Lower leg skin (tissue), 4 donors: ENCODE data around the gene RALGAPA1. TPM values are rescaled to one million over a fixed set of nuclear protein-coding genes. Genes with fewer than 3 reads are reported as not detected.
"Not testable (repeated sequence)": the region's sequence is repeated elsewhere in the genome, so short reads cannot be mapped to it uniquely, and the experiment has no call there.

Experiments
- DNase-seq, 2 donors: peaks; one replicate each; pipeline ENCODE4 v3.0.0-alpha.2; 2019; ENCODE audit warnings: low spot score in 2 of 2
- H3K4me3 ChIP-seq: fragments of 200-600 bp; sonication (generic); 2 replicates; pipeline ENCODE4 v1.5.1; 2017; ENCODE audit warnings: mild to moderate bottlenecking, low read depth; ENCODE audit not compliant: poor library complexity, severe bottlenecking
- CTCF ChIP-seq, 3 donors: fragments of 450-650 bp; IDR thresholded peaks; one replicate each; pipeline ENCODE4 v1.5.1; 2016; ENCODE audit warnings: antibody characterized with exemption in 3 of 3, mild to moderate bottlenecking in 3 of 3, moderate library complexity in 2 of 3
- POLR2A ChIP-seq, 2 donors: fragments of 450-650 bp; IDR thresholded peaks; one replicate each; pipeline ENCODE4 v1.6.1; 2016 to 2017; ENCODE audit warnings: antibody characterized with exemption in 2 of 2, mild to moderate bottlenecking in 1 of 2, moderate library complexity in 1 of 2
- WGBS, 2 donors: methylation state at CpG; one replicate each; pipeline ENCODE4 v1.1.5; 2018; 5-methylcytosine and 5-hydroxymethylcytosine counted together
- intact Hi-C: fragments of 100-400 bp; cut with DNase I; formaldehyde crosslinking; loops from one replicate; pipeline ENCODE4 v1.15.0; 2023; ENCODE audit warnings: low total_unique reads
- total RNA-seq, 4 donors: library from RNA; depleted of rRNA; stranded (reverse); fragments of >200 nt; gene quantifications; one replicate each; pipeline ENCODE4 v1.1.0, GENCODE V29; 2016

Gene RALGAPA1
- total RNA-seq, 4 donors from 2014 or later = 48.4 to 56.9 (median 50.2) TPM

DNA sequence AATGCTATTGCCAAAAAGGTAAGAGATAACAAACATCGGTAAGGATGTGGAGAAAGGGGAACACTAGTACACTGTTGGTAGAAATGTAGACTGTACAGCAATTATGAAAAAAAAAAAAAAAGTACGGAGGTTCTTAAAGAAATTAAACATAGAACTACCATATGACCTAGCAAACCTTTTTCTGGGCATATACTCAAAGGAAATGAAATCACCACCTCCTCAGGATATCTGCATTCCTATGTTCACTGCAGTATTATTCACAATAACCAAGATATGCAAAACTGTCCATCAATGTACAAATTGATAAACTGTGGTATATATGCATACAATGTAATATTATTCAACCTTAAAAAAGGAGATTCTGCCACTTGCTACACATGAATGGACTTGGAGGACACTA, 214.5 kb downstream of the RALGAPA1 start:
- TF ChIP-seq POLR2A (IDR thresholded peaks at IDR 0.05) = no peak
- no peak for TF ChIP-seq CTCF (IDR thresholded peaks at IDR 0.05)
- 89 to 96% methylated on average over 2 of the region's 2 CpGs for WGBS, 2 donors
- intact Hi-C loops = no loop called here
- DNase-seq = no peak
- no peak overlapping the region for H3K4me3 ChIP-seq

GRCh38 chr14:35587373-35587772, 221.7 kb downstream of the RALGAPA1 start:
- intact Hi-C loops, H3K4me3 ChIP-seq, DNase-seq: not testable (repeated sequence)
- 96 to 97% methylated on average over 3 of the region's 3 CpGs for WGBS, 2 donors

DNA sequence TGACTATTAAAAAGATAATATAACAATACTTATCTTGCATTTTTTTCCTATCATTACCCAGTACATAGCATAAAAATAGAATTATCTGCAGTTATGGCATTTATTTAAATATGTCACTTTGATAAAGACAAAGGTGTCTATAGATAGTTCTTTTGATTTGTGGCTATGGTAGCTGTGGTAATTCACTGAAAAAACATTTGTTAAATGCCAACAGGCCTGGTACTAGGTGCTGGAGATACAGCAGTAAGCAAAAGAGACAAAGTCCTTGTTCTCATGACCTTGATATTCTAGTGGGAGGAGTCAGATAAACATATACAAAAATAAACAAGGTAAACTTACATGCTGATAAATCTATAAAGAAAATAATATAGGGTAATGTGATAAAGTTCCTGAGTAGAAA, 230.5 kb downstream of the RALGAPA1 start:
- DNase-seq = no peak
- H3K4me3 ChIP-seq = no peak overlapping the region
- no peak for TF ChIP-seq CTCF (IDR thresholded peaks at IDR 0.05)
- no peak for TF ChIP-seq POLR2A (IDR thresholded peaks at IDR 0.05)
- intact Hi-C loops = no loop called here

DNA sequence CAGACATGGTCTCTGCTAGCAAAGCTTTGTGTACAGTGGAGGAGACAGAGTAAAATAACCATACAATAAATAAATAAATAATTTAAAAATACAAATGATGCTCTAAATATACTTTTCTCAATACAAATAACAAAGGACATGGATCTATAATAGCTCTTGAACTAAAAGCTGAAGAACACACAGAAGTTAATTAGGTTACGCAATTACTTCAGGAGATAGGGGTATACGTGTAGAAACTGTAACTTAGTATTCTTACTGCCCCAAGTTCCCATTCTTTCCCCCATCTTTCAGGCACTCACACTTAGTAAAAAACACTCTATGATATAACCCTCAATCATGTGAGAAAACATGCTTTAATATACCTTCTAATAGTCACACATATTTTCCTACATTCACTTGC, 231.0 kb downstream of the RALGAPA1 start:
- 90 to 93% methylated on average over 2 of the region's 2 CpGs for WGBS, 2 donors
- H3K4me3 ChIP-seq = no peak overlapping the region
- intact Hi-C loops = no loop called here
- TF ChIP-seq POLR2A (IDR thresholded peaks at IDR 0.05) (no peak), CTCF (IDR thresholded peaks at IDR 0.05) (no peak)
- DNase-seq = no peak

GRCh38 chr14:35576856-35577255, 232.2 kb downstream of the RALGAPA1 start:
- no peak overlapping the region for H3K4me3 ChIP-seq
- DNase-seq = no peak
- intact Hi-C loops = no loop called here
- TF ChIP-seq POLR2A (IDR thresholded peaks at IDR 0.05) = no peak
- no peak for TF ChIP-seq CTCF (IDR thresholded peaks at IDR 0.05)
- WGBS, 2 donors = 90 to 91% methylated on average over 1 of the region's 1 CpG

- H3K4me3 ChIP-seq = no peak overlapping the region
- no peak for DNase-seq
- no peak for TF ChIP-seq POLR2A (IDR thresholded peaks at IDR 0.05)
- TF ChIP-seq CTCF (IDR thresholded peaks at IDR 0.05) = no peak
- intact Hi-C loops = no loop called here
Observed at GRCh38 chr14:35576260-35576659, 232.8 kb downstream of the RALGAPA1 start.
